NCI-H748 (cell line): Measurements from ENCODE around the gene STK32C.
"Not testable (repeated sequence)": the region's sequence is repeated elsewhere in the genome, so short reads cannot be mapped to it uniquely, and the experiment has no call there.

Experiments used
- DNase-seq: peaks from one replicate; lab custom pipeline; 2025; ENCODE audit not compliant: unreplicated experiment; lab: John Stamatoyannopoulos, UW

STK32C gene

GRCh38 chr10:132220996-132221395, 86.8 kb downstream of the STK32C start:
- DNase-seq: not testable (repeated sequence)

- DNase-seq: no peak
Measured at GRCh38 chr10:132220061-132220460, 87.7 kb downstream of the STK32C start.

- DNase-seq: no peak
Measured at GRCh38 chr10:132219486-132219885, 88.3 kb downstream of the STK32C start.

- DNase-seq: not testable (repeated sequence)
Measured at GRCh38 chr10:132216441-132216840, 91.3 kb downstream of the STK32C start.

GRCh38 chr10:132213917-132214316, 93.8 kb downstream of the STK32C start:
- DNase-seq: no peak

- DNase-seq: no peak
Measured at GRCh38 chr10:132212816-132213215, 94.9 kb downstream of the STK32C start.

GRCh38 chr10:132211246-132211645, 96.5 kb downstream of the STK32C start:
- no peak for DNase-seq

- no peak for DNase-seq
Measured at GRCh38 chr10:132210766-132211165, 97.0 kb downstream of the STK32C start.

- no peak for DNase-seq
Measured at GRCh38 chr10:132209978-132210530, 97.7 kb downstream of the STK32C start.

- DNase-seq: no peak
Measured at GRCh38 chr10:132209130-132209529, 98.6 kb downstream of the STK32C start.

GRCh38 chr10:132208462-132209050, 99.2 kb downstream of the STK32C start:
- no peak for DNase-seq

GRCh38 chr10:132207536-132208461, 100.0 kb downstream of the STK32C start:
- DNase-seq: no peak

- no peak for DNase-seq
Measured at GRCh38 chr10:132206806-132207535, 100.8 kb downstream of the STK32C start.

- no peak for DNase-seq
Measured at GRCh38 chr10:132206377-132206745, 101.4 kb downstream of the STK32C start.

- no peak for DNase-seq
Measured at GRCh38 chr10:132205650-132206376, 101.9 kb downstream of the STK32C start.

- DNase-seq: no peak
Measured at GRCh38 chr10:132204781-132205473, 102.8 kb downstream of the STK32C start.

GRCh38 chr10:132204078-132204780, 103.5 kb downstream of the STK32C start:
- no peak for DNase-seq

- DNase-seq: no peak
Measured at GRCh38 chr10:132203256-132204077, 104.3 kb downstream of the STK32C start.
